AG10803 (cell line): Measurements from ENCODE around the gene NUP188.

Experiments
- DNase-seq: peaks from one replicate; pipeline ENCODE4 v3.0.0; 2010; ENCODE audit warnings: low read depth
- H3K4me3 ChIP-seq: 2 replicates; pipeline ENCODE4 v1.5.1; 2011; ENCODE audit warnings: mild to moderate bottlenecking, low read length, control low read depth
- CTCF ChIP-seq: conservative IDR thresholded peaks from 2 replicates; pipeline ENCODE4 v1.5.1; 2011; ENCODE audit warnings: mild to moderate bottlenecking, low read length, control low read depth, inconsistent platforms

The NUP188 gene

DNA sequence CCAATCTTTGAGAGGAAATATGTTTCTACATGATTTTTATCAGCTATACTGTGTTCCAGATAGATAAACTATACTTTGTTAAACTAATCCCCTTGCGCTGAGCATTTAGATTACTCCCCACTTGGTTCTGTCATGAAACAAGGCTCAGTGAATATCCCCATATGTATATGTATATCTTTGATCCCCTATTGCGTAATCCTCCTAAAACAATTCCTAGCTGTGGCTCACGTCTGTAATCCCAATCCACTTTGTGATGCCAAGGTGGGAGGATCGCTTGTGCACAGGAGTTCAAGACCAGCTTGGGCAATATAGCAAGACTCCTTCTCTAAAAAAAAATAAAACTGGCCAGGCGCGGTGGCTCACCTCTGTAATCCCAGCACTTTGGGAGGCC is 24.0 kb upstream of the NUP188 start:
- no peak for DNase-seq
- no peak for TF ChIP-seq CTCF

DNA sequence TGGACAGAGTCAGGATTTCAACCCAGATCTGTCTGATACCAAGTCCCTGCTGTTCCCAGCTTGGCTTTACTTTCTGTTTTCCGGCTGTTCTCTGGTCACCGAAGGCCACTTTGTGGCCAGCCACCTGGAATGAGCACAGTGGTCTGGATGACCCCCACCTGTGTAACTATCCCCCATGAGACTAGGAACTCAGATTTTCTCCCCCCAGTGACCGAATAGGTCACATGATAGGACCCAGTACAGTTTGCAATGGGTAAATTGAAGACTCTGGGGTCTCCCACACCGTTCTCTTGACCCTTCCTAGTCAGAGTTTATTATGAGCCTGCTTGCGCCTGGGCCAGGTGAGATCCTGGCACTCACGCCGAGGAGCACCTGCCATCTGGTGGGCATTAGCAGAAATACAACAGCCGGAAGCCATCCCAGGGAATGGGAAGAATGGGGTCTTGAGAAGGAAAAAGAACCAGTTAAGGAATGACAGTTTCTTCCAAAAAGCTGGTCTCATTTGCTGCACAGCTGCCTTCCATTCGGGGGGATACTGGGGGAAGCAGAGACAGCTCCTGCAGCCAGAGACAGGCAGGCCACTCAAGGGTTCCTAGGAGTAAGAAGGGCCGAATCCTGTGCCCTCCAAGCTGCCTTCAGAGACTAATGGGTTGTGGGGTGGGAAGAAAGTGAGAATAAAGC is 19.6 kb upstream of the NUP188 start:
- TF ChIP-seq CTCF: peak; percentile 93
- H3K4me3 ChIP-seq: no peak overlapping the region
- DNase-seq: peak; percentile 33

More for the DNA sequence above, 24.0 kb upstream of the NUP188 start:
- no peak overlapping the region for H3K4me3 ChIP-seq

- no peak overlapping the region for H3K4me3 ChIP-seq
- TF ChIP-seq CTCF: no peak
- DNase-seq: no peak
Measured at GRCh38 chr9:128928624-128929023, 18.9 kb upstream of the NUP188 start.

DNA sequence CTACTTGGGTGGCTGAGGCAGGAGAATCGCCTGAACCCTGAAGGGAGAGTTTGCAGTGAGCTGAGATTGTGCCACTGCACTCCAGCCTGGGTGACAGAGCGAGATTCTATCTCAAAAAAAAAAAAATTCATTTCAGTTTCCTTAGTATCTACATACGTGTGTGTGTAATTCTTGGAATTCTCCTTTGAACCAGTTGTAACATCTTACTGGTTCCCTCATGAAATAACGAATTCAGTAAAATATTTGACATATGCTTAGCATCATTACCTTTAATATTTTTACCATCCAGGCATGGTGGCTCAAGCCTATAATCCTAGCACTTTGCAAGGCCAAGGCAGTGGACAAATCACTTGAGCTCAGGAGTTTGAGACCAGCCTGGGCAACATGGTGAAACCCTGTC is 17.9 kb upstream of the NUP188 start:
- TF ChIP-seq CTCF: no peak
- no peak for DNase-seq
- no peak overlapping the region for H3K4me3 ChIP-seq

GRCh38 chr9:128933731-128934130 is 13.8 kb upstream of the NUP188 start:
- no peak for TF ChIP-seq CTCF
- no peak for DNase-seq
- H3K4me3 ChIP-seq: no peak overlapping the region

DNA sequence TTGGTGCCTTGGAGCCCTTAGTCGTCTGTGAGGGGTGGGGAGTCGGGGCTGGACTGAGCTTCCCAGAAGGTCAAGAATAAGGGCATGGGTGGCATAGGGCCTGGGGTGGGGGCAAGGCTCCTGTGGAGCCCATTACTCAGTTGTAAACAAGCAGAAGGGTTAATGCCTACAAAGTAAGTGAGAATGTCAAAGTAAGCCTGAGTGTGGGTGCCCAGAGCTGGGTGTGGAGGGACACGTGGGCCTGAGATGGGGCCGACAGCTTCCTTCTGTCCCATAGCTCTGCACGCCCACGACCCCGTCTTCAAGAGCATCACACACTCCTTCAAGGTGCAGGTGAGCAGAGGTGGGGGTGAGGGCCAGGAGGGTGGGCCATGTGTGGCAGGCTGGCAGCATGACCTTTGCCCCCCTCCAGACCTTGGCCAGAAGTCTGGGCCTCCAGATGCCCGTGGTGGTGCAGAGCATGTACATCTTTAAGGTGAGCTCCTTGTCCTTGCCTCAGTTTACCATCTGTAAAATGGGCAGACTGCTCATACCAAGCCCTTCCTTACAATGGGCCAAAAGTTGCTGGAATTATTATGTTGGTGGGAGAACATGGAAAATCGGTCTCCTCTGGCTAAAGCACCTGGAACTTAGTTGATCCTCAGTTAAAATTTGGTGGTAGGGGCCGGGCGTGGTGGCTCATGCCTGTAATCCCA is 11.2 kb upstream of the NUP188 start:
- DNase-seq: no peak
- no peak overlapping the region for H3K4me3 ChIP-seq
- TF ChIP-seq CTCF: no peak

- H3K4me3 ChIP-seq: no peak overlapping the region
- no peak for DNase-seq
- no peak for TF ChIP-seq CTCF
Measured at GRCh38 chr9:128937310-128938165, 10.0 kb upstream of the NUP188 start.
